ENCODE data around the gene ARHGAP27. TPM values are rescaled to one million over a fixed set of nuclear protein-coding genes. Genes with fewer than 3 reads are reported as not detected.

Gene ARHGAP27
- total and polyA plus RNA-seq, 2 of the 13 experiments (the other 11 are each of a cell fraction or from before 2014, with no cell fraction given) = 15.5 to 18.9 TPM

GRCh38 chr17:45345246-45345553, 87.5 kb downstream of the ARHGAP27 start:
- Histone ChIP-seq H3K27ac (ENCODE audit: extremely low read length, insufficient read depth, low read length) (no peak overlapping the region), H3K9me3 (ENCODE audit: low read length) (no peaks in the 10 kb centered on the region), H3K4me3 (replicated peaks in 1 of 3; ENCODE audit: insufficient read depth in 1 of 3, low read depth in 2 of 3, low read length in 3 of 3) (no peak overlapping the region), H3K4me1 (ENCODE audit: insufficient read depth, low read length) (peaks cover 17% of the 10 kb centered on the region), H3K4me2 (ENCODE audit: low read depth, low read length) (no peak overlapping the region), H4K20me1 (ENCODE audit: insufficient read depth, low read length) (no peaks in the 10 kb centered on the region), H3K36me3 (replicated peaks in 1 of 2; ENCODE audit: control insufficient read depth in 1 of 2, insufficient read depth in 2 of 2, low read length in 2 of 2) (no peaks in the 10 kb centered on the region), H3K9ac (ENCODE audit: insufficient read depth, low read depth, low read length) (no peak overlapping the region), H3K27me3 (ENCODE audit: control insufficient read depth in 1 of 2, insufficient read depth in 2 of 2, low read length in 2 of 2) (no peaks in the 10 kb centered on the region; a peak in 1 of 5 replicates), H3K79me2 (ENCODE audit: insufficient read depth, low read length) (no peaks in the 10 kb centered on the region), H2AFZ (ENCODE audit: low read length) (no peak overlapping the region)
- TF ChIP-seq REXO4 (CRISPR knock-in tag; IDR thresholded peaks at IDR 0.05; ENCODE audit: borderline replicate concordance) = no peak
- TF ChIP-seq ZNF615 (CRISPR knock-in tag; IDR thresholded peaks at IDR 0.05; ENCODE audit: borderline replicate concordance) = no peak
- TF ChIP-seq RFXAP (CRISPR knock-in tag; IDR thresholded peaks at IDR 0.05; ENCODE audit: borderline replicate concordance) = no peak
- TF ChIP-seq, protein P1, sequence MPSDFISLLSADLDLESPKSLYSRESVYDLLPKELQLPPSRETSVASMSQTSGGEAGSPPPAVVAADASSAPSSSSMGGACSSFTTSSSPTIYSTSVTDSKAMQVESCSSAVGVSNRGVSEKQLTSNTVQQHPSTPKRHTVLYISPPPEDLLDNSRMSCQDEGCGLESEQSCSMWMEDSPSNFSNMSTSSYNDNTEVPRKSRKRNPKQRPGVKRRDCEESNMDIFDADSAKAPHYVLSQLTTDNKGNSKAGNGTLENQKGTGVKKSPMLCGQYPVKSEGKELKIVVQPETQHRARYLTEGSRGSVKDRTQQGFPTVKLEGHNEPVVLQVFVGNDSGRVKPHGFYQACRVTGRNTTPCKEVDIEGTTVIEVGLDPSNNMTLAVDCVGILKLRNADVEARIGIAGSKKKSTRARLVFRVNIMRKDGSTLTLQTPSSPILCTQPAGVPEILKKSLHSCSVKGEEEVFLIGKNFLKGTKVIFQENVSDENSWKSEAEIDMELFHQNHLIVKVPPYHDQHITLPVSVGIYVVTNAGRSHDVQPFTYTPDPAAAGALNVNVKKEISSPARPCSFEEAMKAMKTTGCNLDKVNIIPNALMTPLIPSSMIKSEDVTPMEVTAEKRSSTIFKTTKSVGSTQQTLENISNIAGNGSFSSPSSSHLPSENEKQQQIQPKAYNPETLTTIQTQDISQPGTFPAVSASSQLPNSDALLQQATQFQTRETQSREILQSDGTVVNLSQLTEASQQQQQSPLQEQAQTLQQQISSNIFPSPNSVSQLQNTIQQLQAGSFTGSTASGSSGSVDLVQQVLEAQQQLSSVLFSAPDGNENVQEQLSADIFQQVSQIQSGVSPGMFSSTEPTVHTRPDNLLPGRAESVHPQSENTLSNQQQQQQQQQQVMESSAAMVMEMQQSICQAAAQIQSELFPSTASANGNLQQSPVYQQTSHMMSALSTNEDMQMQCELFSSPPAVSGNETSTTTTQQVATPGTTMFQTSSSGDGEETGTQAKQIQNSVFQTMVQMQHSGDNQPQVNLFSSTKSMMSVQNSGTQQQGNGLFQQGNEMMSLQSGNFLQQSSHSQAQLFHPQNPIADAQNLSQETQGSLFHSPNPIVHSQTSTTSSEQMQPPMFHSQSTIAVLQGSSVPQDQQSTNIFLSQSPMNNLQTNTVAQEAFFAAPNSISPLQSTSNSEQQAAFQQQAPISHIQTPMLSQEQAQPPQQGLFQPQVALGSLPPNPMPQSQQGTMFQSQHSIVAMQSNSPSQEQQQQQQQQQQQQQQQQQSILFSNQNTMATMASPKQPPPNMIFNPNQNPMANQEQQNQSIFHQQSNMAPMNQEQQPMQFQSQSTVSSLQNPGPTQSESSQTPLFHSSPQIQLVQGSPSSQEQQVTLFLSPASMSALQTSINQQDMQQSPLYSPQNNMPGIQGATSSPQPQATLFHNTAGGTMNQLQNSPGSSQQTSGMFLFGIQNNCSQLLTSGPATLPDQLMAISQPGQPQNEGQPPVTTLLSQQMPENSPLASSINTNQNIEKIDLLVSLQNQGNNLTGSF (CRISPR knock-in tag; IDR thresholded peaks at IDR 0.05) = no peak
- no peak for TF ChIP-seq ZNF549 (CRISPR knock-in tag; IDR thresholded peaks at IDR 0.05)
- TF ChIP-seq ETV6 (CRISPR knock-in tag; conservative IDR thresholded peaks at IDR 0.05) = no peak
- TF ChIP-seq ZNF83 (CRISPR knock-in tag; IDR thresholded peaks at IDR 0.05; ENCODE audit: borderline replicate concordance) = no peak
- no peak for TF ChIP-seq ZNF605 (CRISPR knock-in tag; IDR thresholded peaks at IDR 0.05)
- no peak for TF ChIP-seq RFX3 (CRISPR knock-in tag; IDR thresholded peaks at IDR 0.05)
- no peak for TF ChIP-seq ZNF10 (CRISPR knock-in tag; IDR thresholded peaks at IDR 0.05; ENCODE audit: borderline replicate concordance, low read depth)
- TF ChIP-seq, protein P2, sequence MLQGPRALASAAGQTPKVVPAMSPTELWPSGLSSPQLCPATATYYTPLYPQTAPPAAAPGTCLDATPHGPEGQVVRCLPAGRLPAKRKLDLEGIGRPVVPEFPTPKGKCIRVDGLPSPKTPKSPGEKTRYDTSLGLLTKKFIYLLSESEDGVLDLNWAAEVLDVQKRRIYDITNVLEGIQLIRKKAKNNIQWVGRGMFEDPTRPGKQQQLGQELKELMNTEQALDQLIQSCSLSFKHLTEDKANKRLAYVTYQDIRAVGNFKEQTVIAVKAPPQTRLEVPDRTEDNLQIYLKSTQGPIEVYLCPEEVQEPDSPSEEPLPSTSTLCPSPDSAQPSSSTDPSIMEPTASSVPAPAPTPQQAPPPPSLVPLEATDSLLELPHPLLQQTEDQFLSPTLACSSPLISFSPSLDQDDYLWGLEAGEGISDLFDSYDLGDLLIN (CRISPR knock-in tag; IDR thresholded peaks at IDR 0.05; ENCODE audit: borderline replicate concordance) = no peak
- TF ChIP-seq RCOR2 (CRISPR knock-in tag; IDR thresholded peaks at IDR 0.05) = no peak
- TF ChIP-seq TBX3 (IDR thresholded peaks at IDR 0.05; ENCODE audit: borderline replicate concordance) = no peak
- TF ChIP-seq YEATS2 (CRISPR knock-in tag; IDR thresholded peaks at IDR 0.05; ENCODE audit: borderline replicate concordance) = no peak
- TF ChIP-seq ZNF530 (CRISPR knock-in tag; IDR thresholded peaks at IDR 0.05; ENCODE audit: low read depth) = no peak
- in situ Hi-C loops (cut with HindIII; ENCODE audit: extremely low pct_ligation_motif_present, low pct_unique_long_range_greater_than_20kb) (no loop called here), intact Hi-C loops (cut with micrococcal nuclease; ENCODE audit: unreplicated experiment) (no loop called here)
- DNase-seq (ENCODE audit: low spot score) = no peak
- no peak for FAIRE-seq
- ChIA-PET CTCF (ENCODE audit: low intra/inter-chr PET ratio, low total read pairs) (no interaction called here), POLR2A (interaction anchor here (1.0 kb wide), 1 partner anchor 197 kb away, joined by 3 read pairs; the partner anchor contains the start of gene HEXIM1)
- ATAC-seq = no peak; the same call in 2 of the 3 replicates
- 60% methylated on average over 3 of the region's 3 CpGs for WGBS (ENCODE audit: low lambda C conversion rate)
- BruUV-seq (replicated peaks) = no TSS peak

Measured in HepG2 (cell line).